SK-N-DZ (cell line): ENCODE data around the gene SFN.

Experiments
- DNase-seq: peaks from one replicate; pipeline ENCODE4 v3.0.0-alpha.2; 2015; ENCODE audit warnings: low spot score
- small RNA-seq, 2 experiments: library from RNA; depleted of rRNA; stranded (forward); fragments of <200 nt; gene quantifications; one replicate each; pipeline ENCODE3, GENCODE V24; 2014

SFN gene

GRCh38 chr1:26911399-26912146, 48.6 kb downstream of the SFN start:
- no peak for DNase-seq

GRCh38 chr1:26912147-26912490, 49.2 kb downstream of the SFN start:
- no peak for DNase-seq

GRCh38 chr1:26913389-26913753, 50.4 kb downstream of the SFN start:
- no peak for DNase-seq

Small RNAs within 50 kb of the gene (small RNA-seq; reads per million reads assigned to genes)
- 0 reads per million in 2 experiments for gene RN7SL165P
